HepG2 (cell line): ENCODE results near the gene SPTBN2. TPM values are rescaled to one million over a fixed set of nuclear protein-coding genes. Genes with fewer than 3 reads are reported as not detected.
A peak's percentile ranks its signal among the peaks of the same experiment; 100 is the strongest.

Source experiments
- ATRX ChIP-seq: sonication (generic); formaldehyde crosslinking; IDR thresholded peaks from 2 replicates; pipeline ENCODE4 v1.4.0; 2020; ENCODE audit warnings: missing genetic modification reagents, borderline replicate concordance
- CEBPB ChIP-seq: IDR thresholded peaks from 2 replicates; pipeline ENCODE4 v1.6.1; 2011; ENCODE audit warnings: low read depth, low read length, improper control_type of control experiment, borderline replicate concordance
- CENPT ChIP-seq: sonication (generic); formaldehyde crosslinking; IDR thresholded peaks from 2 replicates; pipeline ENCODE4 v1.8.0; 2022; ENCODE audit warnings: low read depth, mild to moderate bottlenecking, moderate library complexity, missing genetic modification reagents
- FOXA3 ChIP-seq: IDR thresholded peaks from 2 replicates; pipeline ENCODE4 v1.6.1; 2016; ENCODE audit warnings: missing genetic modification reagents, missing compliant biosample characterization
- FOXM1 ChIP-seq: sonication (generic); formaldehyde crosslinking; IDR thresholded peaks from 2 replicates; pipeline ENCODE4 v1.5.0; 2020; ENCODE audit warnings: missing genetic modification reagents
- GABPA ChIP-seq, 2 experiments: IDR thresholded peaks; 2 replicates each; pipeline ENCODE4 v1.6.1; 2011 to 2016; ENCODE audit warnings: low read depth in 2 of 2, low read length in 1 of 2, missing biosample characterization in 1 of 2, missing genetic modification characterization in 1 of 2
- HNF1B ChIP-seq: sonication (generic); formaldehyde crosslinking; IDR thresholded peaks from 2 replicates; pipeline ENCODE4 v1.5.1; 2020; ENCODE audit warnings: mild to moderate bottlenecking, moderate library complexity, missing genetic modification reagents
- NCOA2 ChIP-seq: sonication (generic); formaldehyde crosslinking; IDR thresholded peaks from 2 replicates; pipeline ENCODE4 v1.8.0; 2022; ENCODE audit warnings: inconsistent platforms
- SIN3B ChIP-seq: fragments of 150-350 bp; IDR thresholded peaks from 2 replicates; pipeline ENCODE4 v1.6.1; 2014; ENCODE audit warnings: low read length
- SNAI1 ChIP-seq: sonication (generic); formaldehyde crosslinking; IDR thresholded peaks from 2 replicates; pipeline ENCODE4 v1.5.0; 2020; ENCODE audit warnings: mild to moderate bottlenecking, missing genetic modification reagents, borderline replicate concordance
- ZBTB8A ChIP-seq: sonication (generic); formaldehyde crosslinking; IDR thresholded peaks from 2 replicates; pipeline ENCODE4 v1.4.0; 2020; ENCODE audit warnings: mild to moderate bottlenecking, low read depth, missing genetic modification reagents, borderline replicate concordance
- ZFP41 ChIP-seq: sonication (generic); formaldehyde crosslinking; IDR thresholded peaks from 2 replicates; pipeline ENCODE4 v1.4.0; 2020; ENCODE audit warnings: mild to moderate bottlenecking, missing genetic modification reagents, borderline replicate concordance
- ZNF234 ChIP-seq: sonication (generic); formaldehyde crosslinking; conservative IDR thresholded peaks from 2 replicates; pipeline ENCODE4 v1.5.1; 2020; ENCODE audit warnings: mild to moderate bottlenecking, missing genetic modification reagents
- ZNF430 ChIP-seq: sonication (generic); formaldehyde crosslinking; IDR thresholded peaks from 2 replicates; pipeline ENCODE4 v1.9.0; 2021; ENCODE audit warnings: mild to moderate bottlenecking, missing genetic modification reagents
- ZNF432 ChIP-seq: sonication (generic); formaldehyde crosslinking; IDR thresholded peaks from 2 replicates; pipeline ENCODE4 v1.5.0; 2020; ENCODE audit warnings: missing genetic modification reagents, mild to moderate bottlenecking, borderline replicate concordance
- ZNF460 ChIP-seq: sonication (generic); formaldehyde crosslinking; IDR thresholded peaks from 2 replicates; pipeline ENCODE4 v1.5.1; 2020; ENCODE audit warnings: missing genetic modification reagents, mild to moderate bottlenecking, borderline replicate concordance
- ZNF512 ChIP-seq: sonication (generic); formaldehyde crosslinking; IDR thresholded peaks from 2 replicates; pipeline ENCODE4 v1.4.0; 2020; ENCODE audit warnings: mild to moderate bottlenecking, missing genetic modification reagents
- ZNF550 ChIP-seq: sonication (generic); formaldehyde crosslinking; IDR thresholded peaks from 2 replicates; pipeline ENCODE4 v1.4.0; 2020; ENCODE audit warnings: mild to moderate bottlenecking, missing genetic modification reagents, borderline replicate concordance
- ZNF557 ChIP-seq: sonication (generic); formaldehyde crosslinking; IDR thresholded peaks from 2 replicates; pipeline ENCODE4 v1.4.0; 2020; ENCODE audit warnings: missing genetic modification reagents
- ZNF607 ChIP-seq: sonication (generic); formaldehyde crosslinking; IDR thresholded peaks from 2 replicates; pipeline ENCODE4 v1.5.1; 2020; ENCODE audit warnings: missing genetic modification reagents, mild to moderate bottlenecking, borderline replicate concordance
- ZSCAN12 ChIP-seq: sonication (generic); formaldehyde crosslinking; IDR thresholded peaks from 2 replicates; pipeline ENCODE4 v1.9.0; 2021; ENCODE audit warnings: mild to moderate bottlenecking, missing genetic modification reagents
- polyA plus RNA-seq, 8 experiments: library from polyadenylated mRNA; depleted of rRNA in 3 of 8; stranded (reverse) in 7 of 8; unstranded in 1 of 8; fragments of >200 nt; fragmentation: Illumina TruSeq in 4 of 8; extraction: Trizol in 4 of 8; gene quantifications; 2 replicates each; pipeline versions ENCODE4 v1.2.1 to v1.2.3, GENCODE V29; 2011 to 2016; ENCODE audit warnings: low read depth in 4 of 8, missing spikeins in 1 of 8, mixed read lengths in 1 of 8; ENCODE audit not compliant: insufficient read depth in 1 of 8
- total RNA-seq, 5 experiments: library from RNA; depleted of rRNA; stranded (reverse); fragments of >200 nt; fragmentation: Illumina TruSeq; extraction: Trizol; gene quantifications; 2 replicates each; pipeline ENCODE4 v1.2.3, GENCODE V29; 2016; ENCODE audit warnings: low read depth in 1 of 5
- TF ChIP-seq, protein P1 (sequence below): sonication (generic); formaldehyde crosslinking; IDR thresholded peaks from 2 replicates; pipeline ENCODE4 v1.4.0; 2020; ENCODE audit warnings: missing genetic modification reagents
- TF ChIP-seq, protein P2 (sequence below): sonication (generic); formaldehyde crosslinking; IDR thresholded peaks from 2 replicates; pipeline ENCODE4 v1.9.0; 2021; ENCODE audit warnings: missing genetic modification reagents, borderline replicate concordance

SPTBN2 gene
- total and polyA plus RNA-seq, 2 of the 13 experiments (the other 11 are each of a cell fraction or from before 2014, with no cell fraction given), result 0.65 to 4.0 TPM

GRCh38 chr11:66694732-66695207 is 34.2 kb downstream of the SPTBN2 start (continued):
- TF ChIP-seq, protein P1, sequence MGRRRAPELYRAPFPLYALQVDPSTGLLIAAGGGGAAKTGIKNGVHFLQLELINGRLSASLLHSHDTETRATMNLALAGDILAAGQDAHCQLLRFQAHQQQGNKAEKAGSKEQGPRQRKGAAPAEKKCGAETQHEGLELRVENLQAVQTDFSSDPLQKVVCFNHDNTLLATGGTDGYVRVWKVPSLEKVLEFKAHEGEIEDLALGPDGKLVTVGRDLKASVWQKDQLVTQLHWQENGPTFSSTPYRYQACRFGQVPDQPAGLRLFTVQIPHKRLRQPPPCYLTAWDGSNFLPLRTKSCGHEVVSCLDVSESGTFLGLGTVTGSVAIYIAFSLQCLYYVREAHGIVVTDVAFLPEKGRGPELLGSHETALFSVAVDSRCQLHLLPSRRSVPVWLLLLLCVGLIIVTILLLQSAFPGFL (CRISPR knock-in tag), result no peak
- TF ChIP-seq ZSCAN12, result no peak
- no peak for TF ChIP-seq SNAI1 (CRISPR knock-in tag)
- TF ChIP-seq ZNF432 (CRISPR knock-in tag), result no peak
- TF ChIP-seq NCOA2 (CRISPR knock-in tag), result no peak
- TF ChIP-seq FOXA3 (CRISPR knock-in tag), result peak; percentile 37; the same call in 1 of the 2 replicates
- TF ChIP-seq ZNF557, result peak; percentile 73; the same call in 1 of the 2 replicates
- TF ChIP-seq ZNF512 (CRISPR knock-in tag), result no peak
- no peak; the same call in 1 of the 2 replicates for TF ChIP-seq CEBPB
- no peak for TF ChIP-seq ZFP41 (CRISPR knock-in tag)
- TF ChIP-seq HNF1B (CRISPR knock-in tag), result peak; percentile 84
- no peak for TF ChIP-seq ZNF430 (CRISPR knock-in tag)
- no peak for TF ChIP-seq ZBTB8A
- TF ChIP-seq, protein P2, sequence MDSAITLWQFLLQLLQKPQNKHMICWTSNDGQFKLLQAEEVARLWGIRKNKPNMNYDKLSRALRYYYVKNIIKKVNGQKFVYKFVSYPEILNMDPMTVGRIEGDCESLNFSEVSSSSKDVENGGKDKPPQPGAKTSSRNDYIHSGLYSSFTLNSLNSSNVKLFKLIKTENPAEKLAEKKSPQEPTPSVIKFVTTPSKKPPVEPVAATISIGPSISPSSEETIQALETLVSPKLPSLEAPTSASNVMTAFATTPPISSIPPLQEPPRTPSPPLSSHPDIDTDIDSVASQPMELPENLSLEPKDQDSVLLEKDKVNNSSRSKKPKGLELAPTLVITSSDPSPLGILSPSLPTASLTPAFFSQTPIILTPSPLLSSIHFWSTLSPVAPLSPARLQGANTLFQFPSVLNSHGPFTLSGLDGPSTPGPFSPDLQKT (CRISPR knock-in tag), result no peak
- no peak for TF ChIP-seq ZNF550 (CRISPR knock-in tag)
- no peak for TF ChIP-seq FOXM1 (CRISPR knock-in tag)
- no peak for TF ChIP-seq ZNF607
- TF ChIP-seq GABPA (IDR thresholded peaks at IDR 0.05; ENCODE audit: low read depth, low read length), result no peak
- peak; percentile 57; the same call in 1 of the 2 replicates for TF ChIP-seq GABPA (CRISPR knock-in tag; IDR thresholded peaks at IDR 0.05; ENCODE audit: low read depth)
- TF ChIP-seq ZNF460 (CRISPR knock-in tag), result no peak
- TF ChIP-seq ATRX, result no peak; the same call in 1 of the 2 replicates
- TF ChIP-seq SIN3B, result no peak
- TF ChIP-seq CENPT (CRISPR knock-in tag), result no peak
- no peak for TF ChIP-seq ZNF234 (CRISPR knock-in tag)
